Forelimb muscle (tissue), 1 donor: Measurements from ENCODE around the gene NGF. TPM values are rescaled to one million over a fixed set of nuclear protein-coding genes. Genes with fewer than 3 reads are reported as not detected.

Source experiments
- DNase-seq: peaks from one replicate; pipeline ENCODE4 v3.0.0-alpha.2; 2013; ENCODE audit warnings: low read depth
- polyA plus RNA-seq: library from polyadenylated mRNA; unstranded; fragments of 120-200 nt; gene quantifications from one replicate; pipeline ENCODE4 v1.2.1, GENCODE V29; 2013; ENCODE audit not compliant: insufficient read length

Gene NGF
- polyA plus RNA-seq, 1 donor: 1.9 TPM

GRCh38 chr1:115239148-115239422, 99.0 kb downstream of the NGF start:
- no peak for DNase-seq

GRCh38 chr1:115238336-115239147, 99.5 kb downstream of the NGF start:
- no peak for DNase-seq

- no peak for DNase-seq
Observed at GRCh38 chr1:115237507-115237906, 100.5 kb downstream of the NGF start.

DNA sequence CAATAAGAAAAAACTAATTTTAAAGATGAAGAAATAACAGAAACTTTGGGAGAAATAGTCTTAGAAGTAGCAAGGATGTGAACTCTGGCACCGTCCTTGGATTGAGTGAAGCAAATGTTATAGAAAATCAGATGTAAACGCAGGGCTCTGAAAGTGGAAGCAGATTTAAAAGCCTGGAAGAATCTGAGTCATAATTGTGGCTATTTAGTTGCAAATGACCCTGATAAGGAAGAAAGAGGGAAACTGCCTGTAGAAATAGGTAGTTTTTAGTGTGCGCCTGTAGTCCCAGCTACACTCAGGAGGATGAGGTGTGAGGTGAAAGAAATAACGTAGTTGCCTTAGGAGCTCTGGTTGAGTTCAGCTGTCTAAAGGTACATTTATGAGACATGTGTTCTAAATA, 101.0 kb downstream of the NGF start:
- no peak for DNase-seq

Other genes starting within 250 kb of the NGF start
- 20.1 TPM for gene TSPAN2, start 248.7 kb downstream of the NGF start, polyA plus RNA-seq